Caco-2 (cell line): ENCODE measurements around the gene NFE2. TPM values are rescaled to one million over a fixed set of nuclear protein-coding genes. Genes with fewer than 3 reads are reported as not detected.

Experiments used
- BruUV-seq: library from RNA; stranded (reverse); fragments of 400-500 nt; replicated peaks from 2 replicates; lab custom pipeline; 2021; lab: Mats Ljungman, UMichigan
- CTCF ChIA-PET: fragments of 300-600 bp; sonication (Branson Sonifier 250); formaldehyde crosslinking; loops from one replicate; lab custom pipeline; 2022; ENCODE audit warnings: antibody characterized with exemption; lab: Charles Lee
- POLR2A ChIA-PET: fragments of 300-600 bp; sonication (Branson Sonifier 250); formaldehyde crosslinking; loops from one replicate; lab custom pipeline; 2022; ENCODE audit warnings: antibody characterized with exemption; lab: Charles Lee
- DNase-seq, 2 experiments: peaks; one replicate each; pipeline versions ENCODE4 v3.0.0 to v3.0.0-alpha.2; 2020 to 2022
- H3K27me3 ChIP-seq: replicated peaks from 2 replicates; pipeline ENCODE4 v1.6.0; 2011; ENCODE audit warnings: low read length; ENCODE audit not compliant: control insufficient read depth, insufficient read depth
- H3K36me3 ChIP-seq: 2 replicates; pipeline ENCODE4 v1.5.1; 2011; ENCODE audit warnings: low read length; ENCODE audit not compliant: control insufficient read depth, insufficient read depth
- H3K4me1 ChIP-seq: fragments of 250-450 bp; sonication (Bioruptor Pico); 2 replicates; pipeline ENCODE4 v1.5.1; 2020; ENCODE audit warnings: mild to moderate bottlenecking
- H3K4me3 ChIP-seq: 2 replicates; pipeline ENCODE4 v1.5.1; 2011; ENCODE audit warnings: low read depth, mild to moderate bottlenecking, control low read depth, low read length
- H3K9me3 ChIP-seq: fragments of 250-450 bp; sonication (Bioruptor Pico); 2 replicates; pipeline ENCODE4 v1.5.1; 2020; ENCODE audit warnings: mild to moderate bottlenecking, moderate library complexity
- H3K27ac Mint-ChIP-seq: one replicate; pipeline ENCODE4 v1.8.0; 2022; ENCODE audit warnings: mixed read lengths; ENCODE audit not compliant: unreplicated experiment
- H3K27me3 Mint-ChIP-seq: one replicate; pipeline ENCODE4 v1.8.0; 2022; ENCODE audit warnings: mixed read lengths; ENCODE audit not compliant: insufficient read depth, unreplicated experiment
- H3K36me3 Mint-ChIP-seq: one replicate; pipeline ENCODE4 v1.8.0; 2022; ENCODE audit warnings: mild to moderate bottlenecking, mixed read lengths; ENCODE audit not compliant: insufficient read depth, unreplicated experiment
- H3K4me1 Mint-ChIP-seq: one replicate; pipeline ENCODE4 v1.8.0; 2022; ENCODE audit warnings: low read depth, mixed read lengths; ENCODE audit not compliant: unreplicated experiment
- H3K4me3 Mint-ChIP-seq: one replicate; pipeline ENCODE4 v1.8.0; 2022; ENCODE audit warnings: mild to moderate bottlenecking, moderate library complexity, mixed read lengths; ENCODE audit not compliant: unreplicated experiment
- H3K9me3 Mint-ChIP-seq: one replicate; pipeline ENCODE4 v1.8.0; 2022; ENCODE audit warnings: mixed read lengths; ENCODE audit not compliant: unreplicated experiment
- CTCF ChIP-seq, 2 experiments: fragments of 200-600 bp in 1 of 2; IDR thresholded peaks; 1 replicate in 1 of 2; 2 replicates in 1 of 2; pipeline versions ENCODE4 v1.5.1 to v1.8.0; 2011 to 2022; ENCODE audit warnings: antibody characterized with exemption in 1 of 2, control low read depth in 1 of 2, inconsistent platforms in 1 of 2, low read depth in 1 of 2, low read length in 1 of 2, mild to moderate bottlenecking in 1 of 2, moderate library complexity in 1 of 2; ENCODE audit not compliant: insufficient read depth in 1 of 2, severe bottlenecking in 1 of 2, unreplicated experiment in 1 of 2
- intact Hi-C: fragments of 100-400 bp; cut with micrococcal nuclease; formaldehyde crosslinking; loops from one replicate; pipeline ENCODE4 v1.10.0; 2022; ENCODE audit not compliant: unreplicated experiment
- microRNA-seq: library from miRNA; unstranded; fragments of <30 nt; microRNA quantifications from one replicate; pipeline ENCODE4 v1.2.0, GENCODE V29; 2022
- total RNA-seq: library from RNA; stranded (reverse); gene quantifications from 2 replicates; pipeline ENCODE4 v1.2.3, GENCODE V29; 2022

Gene NFE2
- total RNA-seq, 1 experiment from 2014 or later: 6.2 TPM

GRCh38 chr12:54249489-54249888, 51.3 kb downstream of the NFE2 start:
- TF ChIP-seq CTCF (IDR thresholded peaks at IDR 0.05; ENCODE audit: insufficient read depth in 1 of 2, low read depth in 1 of 2, low read length in 1 of 2, severe bottlenecking in 1 of 2, unreplicated experiment in 1 of 2): no peak
- ChIA-PET POLR2A (no interaction called here), CTCF (no interaction called here)
- H3K9me3 Mint-ChIP-seq: no peaks in the 10 kb centered on the region
- peaks cover 44% of the 10 kb centered on the region for H3K36me3 Mint-ChIP-seq
- H3K4me1 Mint-ChIP-seq: no peaks in the 10 kb centered on the region
- no peak for DNase-seq
- H3K27me3 Mint-ChIP-seq: no peaks in the 10 kb centered on the region
- Histone ChIP-seq H3K27me3 (no peaks in the 10 kb centered on the region), H3K4me1 (no peaks in the 10 kb centered on the region), H3K9me3 (no peaks in the 10 kb centered on the region), H3K4me3 (no peak overlapping the region), H3K36me3 (no peaks in the 10 kb centered on the region; the same call in 1 of the 2 replicates)
- no peak overlapping the region for H3K4me3 Mint-ChIP-seq
- intact Hi-C loops: no loop called here
- no peak overlapping the region for H3K27ac Mint-ChIP-seq
- BruUV-seq: no TSS peak

- no peak overlapping the region for H3K4me3 Mint-ChIP-seq
- Histone ChIP-seq H3K36me3 (no peaks in the 10 kb centered on the region; the same call in 1 of the 2 replicates), H3K4me3 (no peak overlapping the region), H3K27me3 (no peaks in the 10 kb centered on the region), H3K9me3 (no peaks in the 10 kb centered on the region), H3K4me1 (no peaks in the 10 kb centered on the region)
- intact Hi-C loops: no loop called here
- POLR2A ChIA-PET: no interaction called here
- TF ChIP-seq CTCF (IDR thresholded peaks at IDR 0.05; ENCODE audit: insufficient read depth in 1 of 2, low read depth in 1 of 2, low read length in 1 of 2, severe bottlenecking in 1 of 2, unreplicated experiment in 1 of 2): no peak
- BruUV-seq: no TSS peak
- H3K27me3 Mint-ChIP-seq: no peaks in the 10 kb centered on the region
- no peak for DNase-seq
- H3K9me3 Mint-ChIP-seq: no peaks in the 10 kb centered on the region
- CTCF ChIA-PET: interaction anchor here (0.6 to 0.7 kb wide), 2 partner anchors 15 to 529 kb away, joined by 3 read pairs; no protein-coding TSS in a partner anchor
- peaks cover 31% of the 10 kb centered on the region for H3K36me3 Mint-ChIP-seq
- H3K27ac Mint-ChIP-seq: no peak overlapping the region
- no peaks in the 10 kb centered on the region for H3K4me1 Mint-ChIP-seq
These were observed 54.7 kb downstream of the NFE2 start for GRCh38 chr12:54246011-54246641.

Small RNAs within 50 kb of the gene (microRNA-seq; reads per million reads assigned to microRNA genes)
- 143 reads per million, percentile 73 among the genes with 10 or more reads in this experiment for gene MIR148B

Other genes with a start within 250 kb of the NFE2 start
- 2.9 and 4.1 TPM in 2 replicates for gene HOXC4, start 247.2 kb downstream of the NFE2 start, total RNA-seq
- 51.8 and 53.2 TPM in 2 replicates for gene SMUG1, start 112.0 kb downstream of the NFE2 start, total RNA-seq
- gene CBX5, start 20.9 kb downstream of the NFE2 start, total RNA-seq: 85.2 and 85.5 TPM in 2 replicates
- gene HNRNPA1, start 20.3 kb downstream of the NFE2 start, total RNA-seq: 1,364 and 1,426 TPM in 2 replicates
- 129 and 133 TPM in 2 replicates for gene COPZ1, start 24.1 kb upstream of the NFE2 start, total RNA-seq
- gene GPR84, start 63.5 kb upstream of the NFE2 start, total RNA-seq: not detected in 2 replicates
- 8.4 and 9.4 TPM in 2 replicates for gene ZNF385A, start 83.7 kb upstream of the NFE2 start, total RNA-seq
- 17.3 and 22.3 TPM in 2 replicates for gene ITGA5, start 118.3 kb upstream of the NFE2 start, total RNA-seq
- not detected in 2 replicates for gene GTSF1, start 172.6 kb upstream of the NFE2 start, total RNA-seq
- gene NCKAP1L, start 196.7 kb upstream of the NFE2 start, total RNA-seq: not detected in 2 replicates
- gene PDE1B, start 248.6 kb upstream of the NFE2 start, total RNA-seq: not detected in 2 replicates